Stimulated activated CD4-positive, alpha-beta T cell treated with anti-CD3 and anti-CD28 coated beads, Interleukin-4, amount 100 ng/mL, for 24 hours (primary cell): ENCODE data around the gene RPS6KC1.
"Not testable (repeated sequence)": the region's sequence is repeated elsewhere in the genome, so short reads cannot be mapped to it uniquely, and the experiment has no call there.

ENCODE experiments used
- DNase-seq: peaks from one replicate; pipeline ENCODE4 v3.0.0-alpha.2; 2020

Gene RPS6KC1

GRCh38 chr1:213295860-213296259 lies 244.8 kb downstream of the RPS6KC1 start:
- no peak for DNase-seq

GRCh38 chr1:213296558-213296957 lies 245.5 kb downstream of the RPS6KC1 start:
- no peak for DNase-seq

- no peak for DNase-seq
These were observed 246.0 kb downstream of the RPS6KC1 start for GRCh38 chr1:213297021-213297420.

DNA sequence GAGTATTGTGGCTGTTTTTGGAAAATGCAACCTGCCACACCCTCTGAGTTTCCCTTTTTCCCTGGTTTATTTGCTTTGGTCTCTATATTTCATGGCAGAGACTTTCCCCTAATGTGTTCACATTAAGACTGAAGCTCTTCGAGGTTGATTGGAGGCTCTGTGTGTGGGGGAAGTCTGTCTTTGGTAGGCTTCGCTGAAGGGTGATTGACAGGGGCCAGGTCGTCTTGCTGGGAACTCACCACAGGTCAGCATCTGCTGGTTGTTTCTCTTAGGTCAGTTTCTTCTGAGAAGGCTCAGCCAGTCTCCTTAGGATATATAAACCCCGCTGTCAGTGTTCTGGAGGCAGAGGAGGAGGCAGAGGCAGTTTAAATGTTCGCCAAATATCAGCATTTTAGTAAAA lies 249.4 kb downstream of the RPS6KC1 start:
- no peak for DNase-seq

- DNase-seq: not testable (repeated sequence)
These were observed 250.5 kb downstream of the RPS6KC1 start for GRCh38 chr1:213301524-213301923.

DNA sequence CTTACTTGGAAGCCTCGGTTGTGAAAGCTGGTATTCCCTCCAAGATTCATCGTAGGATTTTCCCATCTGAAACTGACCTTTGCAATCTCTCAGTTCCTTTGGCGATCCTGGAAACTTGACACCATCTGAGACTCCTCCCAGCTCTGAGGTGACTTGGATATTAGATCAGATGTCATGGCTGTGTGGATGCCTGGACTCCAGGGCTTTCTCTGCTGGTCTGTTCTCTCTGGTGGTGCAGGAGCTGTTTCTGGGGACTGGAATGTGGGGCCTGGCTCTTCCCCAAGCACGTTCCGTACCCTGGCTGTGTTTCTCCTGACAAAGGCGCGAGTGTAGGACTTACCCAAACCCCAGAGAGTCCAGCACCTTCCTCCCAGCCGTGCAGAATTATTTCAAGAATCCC lies 252.2 kb downstream of the RPS6KC1 start:
- DNase-seq: no peak

- no peak for DNase-seq
These were observed 264.5 kb downstream of the RPS6KC1 start for GRCh38 chr1:213315571-213315970.

GRCh38 chr1:213318458-213318857 lies 267.4 kb downstream of the RPS6KC1 start:
- DNase-seq: not testable (repeated sequence)

- DNase-seq: no peak
These were observed 269.3 kb downstream of the RPS6KC1 start for GRCh38 chr1:213320191-213320870.
